CD4-positive, alpha-beta T cell treated with Interleukin-12 subunit alpha and Interleukin-12 subunit beta, for 1 hour (primary cell): Measurements from ENCODE around the gene MEGF9.
A peak's percentile ranks its signal among the peaks of the same experiment; 100 is the strongest.

Source experiments
- DNase-seq: peaks from one replicate; pipeline ENCODE4 v3.0.0-alpha.2; 2020

The MEGF9 gene

GRCh38 chr9:120619751-120620655, 94.3 kb downstream of the MEGF9 start:
- DNase-seq = peak; percentile 67

GRCh38 chr9:120616966-120617935, 97.0 kb downstream of the MEGF9 start:
- no peak for DNase-seq

GRCh38 chr9:120612218-120612617, 102.1 kb downstream of the MEGF9 start:
- DNase-seq = no peak

GRCh38 chr9:120611690-120612068, 102.6 kb downstream of the MEGF9 start:
- DNase-seq = no peak

GRCh38 chr9:120610975-120611689, 103.1 kb downstream of the MEGF9 start:
- no peak for DNase-seq

- DNase-seq = no peak
Observed at GRCh38 chr9:120609636-120610035, 104.6 kb downstream of the MEGF9 start.

GRCh38 chr9:120608421-120608820, 105.8 kb downstream of the MEGF9 start:
- DNase-seq = no peak

- no peak for DNase-seq
Observed at GRCh38 chr9:120603591-120603990, 110.7 kb downstream of the MEGF9 start.

GRCh38 chr9:120603010-120603409, 111.3 kb downstream of the MEGF9 start:
- no peak for DNase-seq

GRCh38 chr9:120593955-120594277, 120.4 kb downstream of the MEGF9 start:
- no peak for DNase-seq

GRCh38 chr9:120593250-120593954, 120.9 kb downstream of the MEGF9 start:
- DNase-seq = no peak

GRCh38 chr9:120592210-120592609, 122.1 kb downstream of the MEGF9 start:
- DNase-seq = no peak

GRCh38 chr9:120587328-120587727, 126.9 kb downstream of the MEGF9 start:
- no peak for DNase-seq

- DNase-seq = peak; percentile 56
Observed at GRCh38 chr9:120583958-120584369, 130.3 kb downstream of the MEGF9 start.

- peak; percentile 95 for DNase-seq
Observed at GRCh38 chr9:120580051-120580896, 134.0 kb downstream of the MEGF9 start, which contains the start of gene CDK5RAP2. CDK5RAP2 (minus strand) TSS chr9:120580167; CDS start chr9:120579978, 189 bp downstream.

GRCh38 chr9:120579139-120580050, 134.9 kb downstream of the MEGF9 start:
- no peak for DNase-seq

GRCh38 chr9:120574473-120574872, 139.8 kb downstream of the MEGF9 start:
- DNase-seq = no peak

- no peak for DNase-seq
Observed at GRCh38 chr9:120572472-120572871, 141.8 kb downstream of the MEGF9 start.

GRCh38 chr9:120571443-120572257, 142.6 kb downstream of the MEGF9 start:
- no peak for DNase-seq
